Right renal cortex interstitium (tissue), 3 donors: ENCODE data around the gene NEU1. TPM values are rescaled to one million over a fixed set of nuclear protein-coding genes. Genes with fewer than 3 reads are reported as not detected.
"Not testable (repeated sequence)": the region's sequence is repeated elsewhere in the genome, so short reads cannot be mapped to it uniquely, and the experiment has no call there.

Experiments used
- DNase-seq, 3 donors: peaks; one replicate each; pipeline ENCODE4 v3.0.0-alpha.2; 2013; ENCODE audit warnings: low read depth in 3 of 3, low spot score in 2 of 3
- polyA plus RNA-seq, 3 donors: library from polyadenylated mRNA; unstranded; fragments of 120-200 nt; gene quantifications; one replicate each; pipeline ENCODE4 v1.2.1, GENCODE V29; 2013; ENCODE audit not compliant: insufficient read length in 3 of 3

NEU1 gene
- polyA plus RNA-seq, 3 donors: 69.0 to 89.7 (median 77.5) TPM

- DNase-seq: peak in 1 of 3 donors; percentile 65
These were observed 40.4 kb downstream of the NEU1 start for GRCh38 chr6:31822036-31822821.

- no peak for DNase-seq
These were observed 41.2 kb downstream of the NEU1 start for GRCh38 chr6:31821301-31822035.

- not testable (repeated sequence) for DNase-seq
These were observed 42.2 kb downstream of the NEU1 start for GRCh38 chr6:31820399-31820798.

GRCh38 chr6:31819871-31820299 lies 42.7 kb downstream of the NEU1 start:
- no peak for DNase-seq

GRCh38 chr6:31817929-31818511 lies 44.6 kb downstream of the NEU1 start:
- DNase-seq: not testable (repeated sequence)

- DNase-seq: not testable (repeated sequence)
These were observed 45.3 kb downstream of the NEU1 start for GRCh38 chr6:31817133-31817928.

- peak; percentile 92 to 96 (median 93) for DNase-seq
These were observed 47.4 kb downstream of the NEU1 start, which contains the start of the genes HSPA1A and HSPA1L for GRCh38 chr6:31815025-31815838. Gene HSPA1A, plus strand, starts transcription at chr6:31815543. Its CDS starts 214 bp downstream, at chr6:31815757. Gene HSPA1L, minus strand, starts transcription at chr6:31815283. Its CDS starts 3,311 bp downstream, at chr6:31811972.

- DNase-seq: peak; percentile 87 to 95 (median 93)
These were observed 48.0 kb downstream of the NEU1 start for GRCh38 chr6:31814677-31815024.

- no peak for DNase-seq
These were observed 49.2 kb downstream of the NEU1 start for GRCh38 chr6:31813465-31813849.

- no peak for DNase-seq
These were observed 51.0 kb downstream of the NEU1 start for GRCh38 chr6:31811645-31812044.

GRCh38 chr6:31808599-31808998 lies 54.0 kb downstream of the NEU1 start:
- not testable (repeated sequence) for DNase-seq

Other genes with a start within 250 kb of the NEU1 start
- 10 to 100 TPM; 87.4 to 99.7 (median 94.8) TPM for gene AIF1, start 247.6 kb downstream of the NEU1 start, polyA plus RNA-seq
- 100 to 1,000 TPM; 131 to 142 (median 140) TPM for gene PRRC2A, start 242.1 kb downstream of the NEU1 start, polyA plus RNA-seq
- 100 to 1,000 TPM; 212 to 228 (median 226) TPM for gene BAG6, start 210.2 kb downstream of the NEU1 start, polyA plus RNA-seq
- 100 to 1,000 TPM in 2 of 3 donors, 10 to 100 TPM in 1; 91.6 to 131 (median 120) TPM for gene APOM, start 206.9 kb downstream of the NEU1 start, polyA plus RNA-seq
- gene C6orf47, start 202.0 kb downstream of the NEU1 start, polyA plus RNA-seq: 10 to 100 TPM; 19.4 to 20.7 (median 20.4) TPM
- gene GPANK1, start 197.8 kb downstream of the NEU1 start, polyA plus RNA-seq: 10 to 100 TPM; 29.5 to 31.0 (median 30.8) TPM
- gene CSNK2B, start 196.7 kb downstream of the NEU1 start, polyA plus RNA-seq: 100 to 1,000 TPM; 234 to 239 (median 236) TPM
- gene LY6G5B, start 192.8 kb downstream of the NEU1 start, polyA plus RNA-seq: 10 to 100 TPM; 10.4 to 15.6 (median 12.0) TPM
- gene LY6G5C, start 181.8 kb downstream of the NEU1 start, polyA plus RNA-seq: 1 to 10 TPM; 2.4 to 3.2 (median 2.5) TPM
- gene ABHD16A, start 159.5 kb downstream of the NEU1 start, polyA plus RNA-seq: 10 to 100 TPM; 54.8 to 57.3 (median 55.2) TPM
- gene LY6G6F, start 156.0 kb downstream of the NEU1 start, polyA plus RNA-seq: 1 to 10 TPM in 1 of 3 donors, under 1 TPM in 2; 0.44 to 1.5 (median 0.98) TPM
- gene LY6G6D, start 147.5 kb downstream of the NEU1 start, polyA plus RNA-seq: under 1 TPM in 1 of 3 donors, not detected in 2; 0.34 TPM
- gene LY6G6C, start 141.1 kb downstream of the NEU1 start, polyA plus RNA-seq: under 1 TPM; 0.18 to 0.28 (median 0.22) TPM
- 1 to 10 TPM; 1.1 to 2.3 (median 1.4) TPM for gene MPIG6B, start 139.4 kb downstream of the NEU1 start, polyA plus RNA-seq
- 100 to 1,000 TPM; 157 to 166 (median 162) TPM for gene DDAH2, start 133.5 kb downstream of the NEU1 start, polyA plus RNA-seq
- gene CLIC1, start 126.3 kb downstream of the NEU1 start, polyA plus RNA-seq: 100 to 1,000 TPM; 313 to 334 (median 325) TPM
- gene MSH5, start 122.8 kb downstream of the NEU1 start, polyA plus RNA-seq: 10 to 100 TPM; 13.8 to 16.7 (median 15.3) TPM
- 1 to 10 TPM; 2.1 to 7.4 (median 6.0) TPM for gene SAPCD1, start 100.2 kb downstream of the NEU1 start, polyA plus RNA-seq
- gene VWA7, start 85.5 kb downstream of the NEU1 start, polyA plus RNA-seq: 1 to 10 TPM; 6.8 to 9.4 (median 8.5) TPM
- 10 to 100 TPM; 57.2 to 59.4 (median 58.1) TPM for gene VARS1, start 67.1 kb downstream of the NEU1 start, polyA plus RNA-seq
- gene LSM2, start 55.9 kb downstream of the NEU1 start, polyA plus RNA-seq: 10 to 100 TPM; 86.8 to 93.1 (median 87.3) TPM
- 1 to 10 TPM; 4.1 to 4.3 (median 4.3) TPM for gene HSPA1L, start 47.5 kb downstream of the NEU1 start, polyA plus RNA-seq
- 100 to 1,000 TPM in 1 of 3 donors, 10 to 100 TPM in 2; 83.5 to 115 (median 87.1) TPM for gene HSPA1A, start 47.3 kb downstream of the NEU1 start, polyA plus RNA-seq
- 100 to 1,000 TPM; 112 to 164 (median 134) TPM for gene HSPA1B, start 35.1 kb downstream of the NEU1 start, polyA plus RNA-seq
- gene SLC44A4, start 16.2 kb upstream of the NEU1 start, polyA plus RNA-seq: 10 to 100 TPM; 34.7 to 45.8 (median 43.8) TPM
- 10 to 100 TPM; 67.9 to 74.0 (median 68.5) TPM for gene EHMT2, start 34.9 kb upstream of the NEU1 start, polyA plus RNA-seq
- 10 to 100 TPM; 23.5 to 27.3 (median 25.5) TPM for gene ZBTB12, start 39.3 kb upstream of the NEU1 start, polyA plus RNA-seq
- gene C2, start 64.9 kb upstream of the NEU1 start, polyA plus RNA-seq: 1 to 10 TPM; 3.3 to 4.3 (median 4.0) TPM
- 10 to 100 TPM in 1 of 3 donors, 1 to 10 TPM in 2; 5.0 to 17.5 (median 5.7) TPM for gene CFB, start 83.3 kb upstream of the NEU1 start, polyA plus RNA-seq
- 10 to 100 TPM; 90.8 to 94.0 (median 92.7) TPM for gene NELFE, start 96.2 kb upstream of the NEU1 start, polyA plus RNA-seq
- gene SKIC2, start 96.4 kb upstream of the NEU1 start, polyA plus RNA-seq: 10 to 100 TPM; 35.7 to 49.2 (median 37.6) TPM
- gene DXO, start 109.3 kb upstream of the NEU1 start, polyA plus RNA-seq: 10 to 100 TPM; 25.7 to 26.8 (median 26.0) TPM
- 10 to 100 TPM; 10.9 to 22.9 (median 13.1) TPM for gene C4A, start 119.2 kb upstream of the NEU1 start, polyA plus RNA-seq
- gene C4B, start 152.0 kb upstream of the NEU1 start, polyA plus RNA-seq: 10 to 100 TPM; 12.0 to 24.1 (median 14.0) TPM
- 1 to 10 TPM in 1 of 3 donors, under 1 TPM in 2; 0.55 to 1.3 (median 0.58) TPM for gene CYP21A2, start 175.6 kb upstream of the NEU1 start, polyA plus RNA-seq
- 1 to 10 TPM; 2.4 to 2.7 (median 2.5) TPM for gene TNXB, start 246.5 kb upstream of the NEU1 start, polyA plus RNA-seq